IMR-90 (cell line): ENCODE data around the gene DLG5. TPM values are rescaled to one million over a fixed set of nuclear protein-coding genes. Genes with fewer than 3 reads are reported as not detected.

Experiments
- ATAC-seq: fragments of 200-7000 bp; cut with Tn5 transposase; 2 replicates; pipeline ENCODE4 v1.9.1; 2020; ENCODE audit warnings: low read depth, mild to moderate bottlenecking, moderate library complexity
- BruUV-seq: library from RNA; stranded (reverse); fragments of 400-500 nt; replicated peaks from 2 replicates; lab custom pipeline; 2021; lab: Mats Ljungman, UMichigan
- CTCF ChIA-PET: fragments of 300-600 bp; formaldehyde crosslinking; extraction: SDS; loops from one replicate; lab custom pipeline; 2021; ENCODE audit warnings: antibody characterized with exemption; lab: Yijun Ruan, JAX
- POLR2A ChIA-PET: fragments of 300-600 bp; sonication (Branson Sonifier 250); formaldehyde crosslinking; loops from one replicate; lab custom pipeline; 2022; ENCODE audit warnings: antibody characterized with exemption; ENCODE audit not compliant: unreplicated experiment; lab: Charles Lee
- DNase-seq: peaks from one replicate; pipeline ENCODE4 v3.0.0; 2013
- H2AFZ ChIP-seq: replicated peaks from 2 replicates; pipeline ENCODE3; 2013; ENCODE audit warnings: low read length, mild to moderate bottlenecking; ENCODE audit not compliant: poor library complexity
- H2AK5ac ChIP-seq: 2 replicates; pipeline ENCODE4 v1.6.1; 2013; ENCODE audit warnings: low read depth, low read length, inconsistent platforms
- H2AK9ac ChIP-seq: replicated peaks from 2 replicates; pipeline ENCODE3; 2013; ENCODE audit warnings: mild to moderate bottlenecking, low read depth, low read length, moderate library complexity; ENCODE audit not compliant: poor library complexity
- H2BK120ac ChIP-seq: 2 replicates; pipeline ENCODE4 v1.6.1; 2013; ENCODE audit warnings: low read depth, low read length, inconsistent platforms
- H2BK15ac ChIP-seq: 3 replicates; pipeline ENCODE4 v1.6.1; 2013; ENCODE audit warnings: low read depth, low read length, inconsistent platforms
- H2BK20ac ChIP-seq: 2 replicates; pipeline ENCODE4 v1.6.1; 2013; ENCODE audit warnings: low read depth, mild to moderate bottlenecking, inconsistent platforms, low read length, moderate library complexity
- H2BK5ac ChIP-seq: 2 replicates; pipeline ENCODE4 v1.6.1; 2013; ENCODE audit warnings: mild to moderate bottlenecking, low read depth, low read length, inconsistent platforms; ENCODE audit not compliant: poor library complexity, severe bottlenecking
- H3K14ac ChIP-seq: replicated peaks from 2 replicates; pipeline ENCODE4 v1.6.1; 2013; ENCODE audit warnings: low read depth, low read length, inconsistent platforms
- H3K18ac ChIP-seq: 2 replicates; pipeline ENCODE4 v1.6.1; 2013; ENCODE audit warnings: low read depth, low read length, control low read depth
- H3K23ac ChIP-seq: 2 replicates; pipeline ENCODE4 v1.6.1; 2013; ENCODE audit warnings: low read depth, low read length, inconsistent platforms
- H3K27ac ChIP-seq: 2 replicates; pipeline ENCODE4 v1.5.1; 2013; ENCODE audit warnings: mild to moderate bottlenecking, control low read depth, low read length; ENCODE audit not compliant: insufficient read depth
- H3K27me3 ChIP-seq: 2 replicates; pipeline ENCODE4 v1.6.1; 2013; ENCODE audit warnings: low read length; ENCODE audit not compliant: control insufficient read depth, insufficient read depth
- H3K36me3 ChIP-seq: 2 replicates; pipeline ENCODE4 v1.6.1; 2013; ENCODE audit warnings: low read length, mixed read lengths; ENCODE audit not compliant: control insufficient read depth, insufficient read depth
- H3K4ac ChIP-seq: 2 replicates; pipeline ENCODE4 v1.6.1; 2013; ENCODE audit warnings: low read depth, low read length, inconsistent platforms
- H3K4me1 ChIP-seq: 2 replicates; pipeline ENCODE4 v1.6.1; 2013; ENCODE audit warnings: low read length, mixed read lengths; ENCODE audit not compliant: control insufficient read depth, insufficient read depth
- H3K4me2 ChIP-seq: 2 replicates; pipeline ENCODE4 v1.6.1; 2013; ENCODE audit warnings: low read depth, mild to moderate bottlenecking, control low read depth, low read length, moderate library complexity
- H3K4me3 ChIP-seq: 2 replicates; pipeline ENCODE4 v1.5.1; 2013; ENCODE audit warnings: low read depth, mild to moderate bottlenecking, control low read depth, low read length, moderate library complexity; ENCODE audit not compliant: insufficient read depth
- H3K56ac ChIP-seq: 2 replicates; pipeline ENCODE4 v1.6.1; 2013; ENCODE audit warnings: low read length, inconsistent platforms; ENCODE audit not compliant: insufficient read depth; ENCODE audit errors: extremely low read depth
- H3K79me1 ChIP-seq, 2 experiments: 2 replicates each; pipeline ENCODE4 v1.6.1; 2013; ENCODE audit warnings: low read length in 2 of 2, inconsistent platforms in 1 of 2, low read depth in 1 of 2
- H3K9ac ChIP-seq: 2 replicates; pipeline ENCODE4 v1.6.1; 2013; ENCODE audit warnings: low read depth, low read length, control low read depth
- H3K9me1 ChIP-seq: 2 replicates; pipeline ENCODE4 v1.6.1; 2013; ENCODE audit warnings: low read length, inconsistent platforms; ENCODE audit not compliant: insufficient read depth
- H3K9me3 ChIP-seq: 2 replicates; pipeline ENCODE4 v1.6.1; 2013; ENCODE audit warnings: low read length; ENCODE audit not compliant: control insufficient read depth, insufficient read depth
- H4K20me1 ChIP-seq: 2 replicates; pipeline ENCODE4 v1.6.1; 2013; ENCODE audit warnings: low read length, inconsistent platforms; ENCODE audit not compliant: insufficient read depth
- H4K5ac ChIP-seq: 2 replicates; pipeline ENCODE4 v1.6.1; 2013; ENCODE audit warnings: mild to moderate bottlenecking, low read depth, low read length, control low read depth
- H4K8ac ChIP-seq, 2 experiments: 2 replicates each; pipeline ENCODE4 v1.6.1; 2013; ENCODE audit warnings: low read depth in 2 of 2, low read length in 2 of 2, control low read depth in 1 of 2, inconsistent platforms in 1 of 2
- H4K91ac ChIP-seq: 2 replicates; pipeline ENCODE4 v1.6.1; 2013; ENCODE audit warnings: low read depth, low read length, inconsistent platforms; ENCODE audit not compliant: insufficient read depth
- BHLHE40 ChIP-seq: fragments of 150-350 bp; IDR thresholded peaks from 2 replicates; pipeline ENCODE4 v1.6.1; 2016; ENCODE audit warnings: mild to moderate bottlenecking, low read depth, low read length
- CHD1 ChIP-seq: IDR thresholded peaks from 2 replicates; pipeline ENCODE4 v1.6.1; 2012; ENCODE audit warnings: low read depth, low read length, improper control_type of control experiment
- FOS ChIP-seq: fragments of 150-350 bp; IDR thresholded peaks from 2 replicates; pipeline ENCODE4 v1.6.1; 2016; ENCODE audit warnings: low read depth, low read length
- MAFK ChIP-seq: IDR thresholded peaks from 2 replicates; pipeline ENCODE4 v1.6.1; 2012; ENCODE audit warnings: low read depth, low read length, improper control_type of control experiment
- MXI1 ChIP-seq: IDR thresholded peaks from 2 replicates; pipeline ENCODE4 v1.6.1; 2012; ENCODE audit warnings: low read depth, mild to moderate bottlenecking, low read length, moderate library complexity, borderline replicate concordance
- NFE2L2 ChIP-seq: fragments of 150-350 bp; IDR thresholded peaks from 2 replicates; pipeline ENCODE4 v1.6.1; 2016; ENCODE audit warnings: low read depth, mild to moderate bottlenecking, low read length
- RCOR1 ChIP-seq: IDR thresholded peaks from 2 replicates; pipeline ENCODE4 v1.6.1; 2012; ENCODE audit warnings: mild to moderate bottlenecking, low read length, improper control_type of control experiment; ENCODE audit not compliant: insufficient replicate concordance
- RFX5 ChIP-seq: IDR thresholded peaks from 2 replicates; pipeline ENCODE4 v1.8.0; 2012; ENCODE audit warnings: low read depth, mild to moderate bottlenecking, low read length, moderate library complexity
- SMC3 ChIP-seq: fragments of 150-350 bp; IDR thresholded peaks from 2 replicates; pipeline ENCODE4 v1.6.1; 2016; ENCODE audit warnings: low read depth, mild to moderate bottlenecking, antibody characterized with exemption, low read length, moderate library complexity
- USF2 ChIP-seq: fragments of 150-350 bp; IDR thresholded peaks from 2 replicates; pipeline ENCODE4 v1.6.1; 2017; ENCODE audit warnings: mild to moderate bottlenecking, antibody characterized with exemption, low read length, low read depth
- WGBS, 2 experiments: methylation state at CpG; one replicate each; pipeline versions ENCODE4 v1.1.5 to v1.1.7; 2013; ENCODE audit warnings: missing lambda C conversion rate in 2 of 2; ENCODE audit not compliant: insufficient read length in 1 of 2; ENCODE audit errors: extremely low coverage in 2 of 2; 5-methylcytosine and 5-hydroxymethylcytosine counted together
- dilution Hi-C: fragments of 300-500 bp; cut with HindIII; formaldehyde crosslinking; loops from one replicate; pipeline ENCODE4 v1.14.3; 2018; ENCODE audit warnings: low sequenced_read_pairs; ENCODE audit not compliant: unreplicated experiment
- in situ Hi-C: fragments of 300-500 bp; cut with MboI; formaldehyde crosslinking; loops from 3 replicates; pipeline ENCODE4 v1.14.3; 2019; ENCODE audit warnings: low sequenced_read_pairs, inconsistent platforms, mixed read lengths
- intact Hi-C: fragments of 100-400 bp; cut with micrococcal nuclease; formaldehyde crosslinking; loops from 2 replicates; pipeline ENCODE4 v1.10.0; 2022
- polyA plus RNA-seq, 3 experiments: library from polyadenylated mRNA; depleted of rRNA; stranded (reverse); fragments of >200 nt; gene quantifications; 2 replicates each; pipeline ENCODE4 v1.2.3, GENCODE V29; 2012; ENCODE audit warnings: low replicate concordance in 1 of 3
- total RNA-seq: library from RNA; depleted of rRNA; stranded (reverse); fragments of >200 nt; gene quantifications from 2 replicates; pipeline ENCODE4 v1.2.3, GENCODE V29; 2012
- TF ChIP-seq, protein P1 (sequence below): fragments of 150-350 bp; IDR thresholded peaks from 2 replicates; pipeline ENCODE4 v1.6.1; 2016; ENCODE audit warnings: low read depth, mild to moderate bottlenecking, low read length, moderate library complexity, borderline replicate concordance

DLG5 gene
- total and polyA plus RNA-seq, 2 of the 4 experiments (the other 2 are of a cell fraction), result 12.7 to 28.7 TPM

DNA sequence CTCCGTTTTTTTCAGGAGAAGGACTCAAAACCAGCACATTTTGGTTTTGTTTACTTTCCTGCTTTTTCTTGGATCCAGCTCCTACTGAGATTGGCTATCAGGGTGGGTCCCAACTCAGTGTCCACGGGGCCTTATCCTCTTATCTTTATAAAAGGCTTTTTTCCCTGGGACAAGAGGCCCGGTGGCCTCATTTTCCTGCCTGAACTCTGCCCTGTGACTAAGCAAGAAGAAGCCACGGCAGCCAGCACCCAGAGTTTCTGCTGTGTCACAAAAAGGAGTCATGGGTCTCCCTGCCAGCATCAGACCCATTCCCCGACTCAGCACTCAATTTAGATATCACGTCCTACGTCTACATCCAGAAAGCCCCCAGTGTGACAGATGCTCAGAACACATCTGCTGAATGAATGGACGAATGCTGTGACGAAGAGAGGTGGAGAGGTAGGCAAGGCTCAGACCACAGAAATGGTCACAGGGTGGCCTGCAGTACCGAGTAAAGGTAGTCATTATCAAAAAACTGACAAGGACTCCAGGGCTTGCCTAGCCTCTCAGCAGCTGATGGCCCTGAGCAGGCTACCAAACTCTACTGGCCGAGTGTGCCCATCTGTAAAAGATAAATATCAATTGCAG, 16.7 kb downstream of the DLG5 start:
- peak overlapping the region; percentile 73 for H4K91ac ChIP-seq
- CTCF ChIA-PET, result interaction anchor here (0.5 kb wide), 1 partner anchor 27 kb away, joined by 4 read pairs; no protein-coding TSS in a partner anchor
- no TSS peak for BruUV-seq
- H3K9me1 ChIP-seq, result peaks cover 54% of the 10 kb centered on the region
- intact Hi-C loops (no loop called here), in situ Hi-C loops (no loop called here), dilution Hi-C loops (no loop called here)
- H2AK9ac ChIP-seq, result peak overlapping the region; percentile 22
- TF ChIP-seq FOS (peak; percentile 51), USF2 (no peak), BHLHE40 (peak; percentile 12; the same call in 1 of the 2 replicates), NFE2L2 (peak; percentile 89), CHD1 (no peak), MXI1 (no peak), MAFK (peak; percentile 88), RFX5 (no peak), SMC3 (no peak), RCOR1 (no peak)
- TF ChIP-seq, protein P1, sequence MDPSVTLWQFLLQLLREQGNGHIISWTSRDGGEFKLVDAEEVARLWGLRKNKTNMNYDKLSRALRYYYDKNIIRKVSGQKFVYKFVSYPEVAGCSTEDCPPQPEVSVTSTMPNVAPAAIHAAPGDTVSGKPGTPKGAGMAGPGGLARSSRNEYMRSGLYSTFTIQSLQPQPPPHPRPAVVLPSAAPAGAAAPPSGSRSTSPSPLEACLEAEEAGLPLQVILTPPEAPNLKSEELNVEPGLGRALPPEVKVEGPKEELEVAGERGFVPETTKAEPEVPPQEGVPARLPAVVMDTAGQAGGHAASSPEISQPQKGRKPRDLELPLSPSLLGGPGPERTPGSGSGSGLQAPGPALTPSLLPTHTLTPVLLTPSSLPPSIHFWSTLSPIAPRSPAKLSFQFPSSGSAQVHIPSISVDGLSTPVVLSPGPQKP, result no peak
- H2BK120ac ChIP-seq, result peak overlapping the region; percentile 44; the same call in 1 of the 2 replicates
- no peaks in the 10 kb centered on the region; the same call in 1 of the 2 replicates for H3K36me3 ChIP-seq
- peak overlapping the region; percentile 27 for H3K9ac ChIP-seq
- peak overlapping the region in 1 of 2 experiments; percentile 64; a peak in 1 of 4 replicates for H4K8ac ChIP-seq
- 0 out of 3 replicates have a peak overlapping the region, but pooled peaks have one; percentile 43 for H2BK15ac ChIP-seq
- H4K20me1 ChIP-seq, result peaks cover 96% of the 10 kb centered on the region
- no peak overlapping the region for H2AFZ ChIP-seq
- H2AK5ac ChIP-seq, result peak overlapping the region; percentile 89; the same call in 1 of the 2 replicates
- peak overlapping the region; percentile 56 for H3K4me2 ChIP-seq
- no peaks in the 10 kb centered on the region for H3K27me3 ChIP-seq
- peak overlapping the region; percentile 68 for H2BK5ac ChIP-seq
- peak overlapping the region; percentile 52; the same call in 1 of the 2 replicates for H2BK20ac ChIP-seq
- peak overlapping the region; percentile 89; the same call in 1 of the 2 replicates for H3K23ac ChIP-seq
- H3K79me1 ChIP-seq, result peaks cover 61 to 96% of the 10 kb centered on the region in 2 experiments
- no peak overlapping the region for H3K56ac ChIP-seq
- ATAC-seq (peak; percentile 61), DNase-seq (peak; percentile 84)
- H3K4ac ChIP-seq, result peak overlapping the region; percentile 87
- peak overlapping the region; percentile 62 for H3K18ac ChIP-seq
- H4K5ac ChIP-seq, result peak overlapping the region; percentile 40; the same call in 1 of the 2 replicates
- 20% methylated on average over 4 of the region's 11 CpGs; no CpG with 5 or more reads in 1 of the 2 experiments for WGBS, 2 experiments
- no peaks in the 10 kb centered on the region for H3K9me3 ChIP-seq
- H3K4me1 ChIP-seq, result peaks cover 22% of the 10 kb centered on the region
- peak overlapping the region; percentile 54 for H3K27ac ChIP-seq
- peak overlapping the region; percentile 94 for H3K14ac ChIP-seq
- POLR2A ChIA-PET, result no interaction called here
- H3K4me3 ChIP-seq, result no peak overlapping the region
